VCaP (cell line): ENCODE data around the gene HEPACAM2.
A peak's percentile ranks its signal among the peaks of the same experiment; 100 is the strongest.

Source experiments
- H3K27ac ChIP-seq: fragments of 450-650 bp; 2 replicates; pipeline ENCODE4 v1.5.1; 2017
- CTCF ChIP-seq: fragments of 450-650 bp; conservative IDR thresholded peaks from 2 replicates; pipeline ENCODE4 v1.5.1; 2017; ENCODE audit warnings: mild to moderate bottlenecking, moderate library complexity

HEPACAM2 gene

GRCh38 chr7:93226310-93226709 is at the start of gene HEPACAM2:
Gene HEPACAM2 (minus strand): TSS chr7:93226469.
- no peak for TF ChIP-seq CTCF
- peak within 1 kb of the TSS; percentile 64 for H3K27ac ChIP-seq

- TF ChIP-seq CTCF, result no peak
- no peak overlapping the region for H3K27ac ChIP-seq
Measured at GRCh38 chr7:93265220-93265619, 39.0 kb upstream of the HEPACAM2 start.

- H3K27ac ChIP-seq, result no peak overlapping the region
- TF ChIP-seq CTCF, result no peak
Measured at GRCh38 chr7:93262535-93262934, 36.3 kb upstream of the HEPACAM2 start.

GRCh38 chr7:93258661-93259060 is 32.4 kb upstream of the HEPACAM2 start:
- no peak overlapping the region for H3K27ac ChIP-seq
- TF ChIP-seq CTCF, result no peak

- TF ChIP-seq CTCF, result no peak
- H3K27ac ChIP-seq, result no peak overlapping the region
Measured at GRCh38 chr7:93249491-93250148, 23.4 kb upstream of the HEPACAM2 start.

GRCh38 chr7:93245525-93246432 is 19.5 kb upstream of the HEPACAM2 start:
- peak; percentile 74 for TF ChIP-seq CTCF

GRCh38 chr7:93242106-93242505 is 15.8 kb upstream of the HEPACAM2 start:
- no peak overlapping the region for H3K27ac ChIP-seq
- no peak for TF ChIP-seq CTCF

More at GRCh38 chr7:93245525-93246432, 19.5 kb upstream of the HEPACAM2 start:
- H3K27ac ChIP-seq, result peak overlapping the region; percentile 69
